ENCODE data around the gene SLC30A7.

GRCh38 chr1:100971021-100971420 lies 75.1 kb downstream of the SLC30A7 start:
- TF ChIP-seq CTCF (IDR thresholded peaks at IDR 0.05; ENCODE audit: insufficient read depth, low read depth, low read length) (no peak), EZH2 (IDR thresholded peaks at IDR 0.05; ENCODE audit: insufficient read depth, low read length) (no peak)
